Measurements from ENCODE around the gene SLC35E3. TPM values are rescaled to one million over a fixed set of nuclear protein-coding genes. Genes with fewer than 3 reads are reported as not detected.

Gene SLC35E3
- total RNA-seq, 1 donor from 2014 or later: 10.5 TPM

DNA sequence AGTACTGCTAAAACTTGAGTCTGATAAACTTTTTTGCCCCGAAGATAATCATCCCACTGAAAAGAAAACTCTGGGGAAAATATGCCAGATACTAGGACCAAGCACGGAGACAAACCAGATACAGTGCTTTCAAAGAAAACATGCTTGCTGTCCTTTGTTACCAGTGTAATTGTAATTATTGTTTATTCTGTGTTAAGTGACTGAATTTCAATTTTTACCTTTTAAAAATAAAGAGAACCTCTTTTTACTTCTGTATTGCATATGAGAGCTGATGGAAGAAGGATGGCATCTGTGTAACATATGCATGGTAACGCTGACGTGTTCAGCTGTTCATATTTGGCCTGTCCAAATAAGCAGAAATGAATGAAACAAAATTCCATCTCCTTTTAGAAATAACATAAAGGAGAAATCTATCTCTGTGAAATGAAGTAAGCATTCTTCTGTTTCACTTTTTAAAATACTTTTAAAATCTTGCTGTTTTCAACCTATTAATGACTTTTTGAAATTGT is 22.5 kb downstream of the SLC35E3 start:
- no peaks in the 10 kb centered on the region for H3K9me3 Mint-ChIP-seq (ENCODE audit: unreplicated experiment)
- peaks cover 8% of the 10 kb centered on the region for H3K36me3 Mint-ChIP-seq (ENCODE audit: low read depth, unreplicated experiment)
- no peak overlapping the region for H3K4me3 Mint-ChIP-seq (ENCODE audit: unreplicated experiment)
- peaks cover 8% of the 10 kb centered on the region for H3K4me1 Mint-ChIP-seq (ENCODE audit: unreplicated experiment)
- no peak for DNase-seq (ENCODE audit: low spot score)
- no peak overlapping the region for H3K27ac Mint-ChIP-seq (ENCODE audit: unreplicated experiment)
- TF ChIP-seq, protein P1, sequence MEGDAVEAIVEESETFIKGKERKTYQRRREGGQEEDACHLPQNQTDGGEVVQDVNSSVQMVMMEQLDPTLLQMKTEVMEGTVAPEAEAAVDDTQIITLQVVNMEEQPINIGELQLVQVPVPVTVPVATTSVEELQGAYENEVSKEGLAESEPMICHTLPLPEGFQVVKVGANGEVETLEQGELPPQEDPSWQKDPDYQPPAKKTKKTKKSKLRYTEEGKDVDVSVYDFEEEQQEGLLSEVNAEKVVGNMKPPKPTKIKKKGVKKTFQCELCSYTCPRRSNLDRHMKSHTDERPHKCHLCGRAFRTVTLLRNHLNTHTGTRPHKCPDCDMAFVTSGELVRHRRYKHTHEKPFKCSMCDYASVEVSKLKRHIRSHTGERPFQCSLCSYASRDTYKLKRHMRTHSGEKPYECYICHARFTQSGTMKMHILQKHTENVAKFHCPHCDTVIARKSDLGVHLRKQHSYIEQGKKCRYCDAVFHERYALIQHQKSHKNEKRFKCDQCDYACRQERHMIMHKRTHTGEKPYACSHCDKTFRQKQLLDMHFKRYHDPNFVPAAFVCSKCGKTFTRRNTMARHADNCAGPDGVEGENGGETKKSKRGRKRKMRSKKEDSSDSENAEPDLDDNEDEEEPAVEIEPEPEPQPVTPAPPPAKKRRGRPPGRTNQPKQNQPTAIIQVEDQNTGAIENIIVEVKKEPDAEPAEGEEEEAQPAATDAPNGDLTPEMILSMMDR (IDR thresholded peaks at IDR 0.05; ENCODE audit: unreplicated experiment): no peak
- H3K27me3 Mint-ChIP-seq (ENCODE audit: unreplicated experiment): peaks cover 2% of the 10 kb centered on the region

DNA sequence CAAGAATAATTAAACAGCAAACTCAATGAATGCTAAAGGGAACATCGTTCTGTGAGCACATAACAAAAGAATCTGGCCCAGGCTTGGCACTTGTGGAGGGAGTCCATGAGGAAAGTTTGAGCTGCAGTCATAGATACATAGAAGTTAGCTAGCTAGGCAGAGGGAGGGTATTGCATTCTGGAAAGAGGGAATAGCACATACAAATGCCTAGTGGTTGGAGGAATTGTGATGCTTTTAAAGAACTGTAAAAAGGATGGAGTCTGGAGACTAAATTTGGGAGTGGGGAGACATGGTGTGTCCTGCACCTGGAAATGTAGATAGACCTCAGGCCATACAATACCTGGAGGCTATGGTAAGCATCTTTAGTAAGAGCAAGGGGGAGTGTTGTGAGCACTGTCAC is 24.0 kb downstream of the SLC35E3 start:
- H3K4me3 Mint-ChIP-seq (ENCODE audit: unreplicated experiment): no peak overlapping the region
- H3K27ac Mint-ChIP-seq (ENCODE audit: unreplicated experiment): no peak overlapping the region

DNA sequence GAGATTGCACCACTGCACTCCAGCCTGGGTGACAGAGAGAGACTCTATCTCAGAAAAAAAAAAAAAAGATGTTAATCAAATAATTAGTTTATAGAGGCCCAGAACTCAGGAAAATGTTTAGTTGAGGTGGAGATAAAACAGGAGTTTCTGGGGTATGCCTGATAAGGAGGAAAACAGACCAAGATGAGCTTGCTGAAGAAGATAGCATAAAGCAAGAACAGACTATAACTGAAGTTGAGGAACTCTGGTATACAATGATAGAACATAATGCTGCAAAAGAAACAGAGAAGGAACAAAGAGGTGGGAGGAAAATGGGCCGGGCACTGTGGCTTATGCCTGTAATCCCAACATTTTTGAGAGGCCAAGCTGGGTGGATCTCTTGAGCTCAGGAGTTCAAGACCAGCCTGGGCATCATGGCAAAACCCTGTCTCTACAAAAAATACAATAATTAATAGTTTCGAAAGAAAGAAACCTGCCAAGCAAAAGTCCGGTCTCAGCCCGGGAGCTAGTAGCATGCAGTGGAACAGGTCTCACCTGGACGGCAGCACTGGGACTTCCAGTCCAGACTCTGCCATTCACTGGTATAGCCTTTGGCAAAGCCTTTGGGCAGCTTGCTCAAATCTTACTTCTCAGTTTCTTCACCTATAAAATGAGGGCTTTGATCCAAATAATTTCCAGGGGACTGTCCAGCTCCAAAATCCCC is 25.4 kb downstream of the SLC35E3 start:
- peaks cover 4% of the 10 kb centered on the region for H3K27me3 Mint-ChIP-seq (ENCODE audit: unreplicated experiment)
- H3K36me3 Mint-ChIP-seq (ENCODE audit: low read depth, unreplicated experiment): peaks cover 4% of the 10 kb centered on the region
- H3K9me3 Mint-ChIP-seq (ENCODE audit: unreplicated experiment): no peaks in the 10 kb centered on the region
- DNase-seq (ENCODE audit: low spot score): no peak
- TF ChIP-seq, protein P1 (IDR thresholded peaks at IDR 0.05; ENCODE audit: unreplicated experiment): no peak
- no peak overlapping the region for H3K27ac Mint-ChIP-seq (ENCODE audit: unreplicated experiment)
- no peak overlapping the region for H3K4me3 Mint-ChIP-seq (ENCODE audit: unreplicated experiment)
- peaks cover 8% of the 10 kb centered on the region for H3K4me1 Mint-ChIP-seq (ENCODE audit: unreplicated experiment)

More for the DNA sequence above, 24.0 kb downstream of the SLC35E3 start:
- no peaks in the 10 kb centered on the region for H3K9me3 Mint-ChIP-seq (ENCODE audit: unreplicated experiment)
- DNase-seq (ENCODE audit: low spot score): no peak
- peaks cover 8% of the 10 kb centered on the region for H3K4me1 Mint-ChIP-seq (ENCODE audit: unreplicated experiment)
- peaks cover 4% of the 10 kb centered on the region for H3K27me3 Mint-ChIP-seq (ENCODE audit: unreplicated experiment)
- peaks cover 4% of the 10 kb centered on the region for H3K36me3 Mint-ChIP-seq (ENCODE audit: low read depth, unreplicated experiment)
- TF ChIP-seq, protein P1 (IDR thresholded peaks at IDR 0.05; ENCODE audit: unreplicated experiment): no peak

DNA sequence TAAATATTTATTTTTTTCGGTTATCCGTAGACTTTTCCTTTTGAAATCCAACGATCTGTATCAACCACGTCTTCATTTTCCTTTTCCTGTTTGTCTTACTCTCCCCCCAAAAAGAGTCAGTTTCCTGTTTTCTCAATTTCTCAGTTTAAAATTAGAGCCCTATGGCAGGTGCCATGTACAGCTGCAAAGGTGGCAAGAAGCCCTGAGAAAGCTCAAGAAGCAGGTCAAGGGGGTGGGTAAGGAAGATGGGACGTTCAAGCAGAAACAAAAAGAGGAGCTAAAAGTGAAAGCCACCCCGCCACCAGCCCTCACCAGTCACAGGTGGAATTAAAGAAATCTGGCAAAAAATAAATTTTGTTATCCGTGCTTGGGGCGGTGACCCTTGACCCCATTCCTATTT is 26.7 kb downstream of the SLC35E3 start:
- no peak for DNase-seq (ENCODE audit: low spot score)
- Mint-ChIP-seq H3K9me3 (ENCODE audit: unreplicated experiment) (no peaks in the 10 kb centered on the region), H3K4me3 (ENCODE audit: unreplicated experiment) (no peak overlapping the region), H3K36me3 (ENCODE audit: low read depth, unreplicated experiment) (no peaks in the 10 kb centered on the region), H3K27ac (ENCODE audit: unreplicated experiment) (peak overlapping the region; percentile 68), H3K27me3 (ENCODE audit: unreplicated experiment) (peaks cover 4% of the 10 kb centered on the region), H3K4me1 (ENCODE audit: unreplicated experiment) (peaks cover 10% of the 10 kb centered on the region)
- TF ChIP-seq, protein P1 (IDR thresholded peaks at IDR 0.05; ENCODE audit: unreplicated experiment): no peak

DNA sequence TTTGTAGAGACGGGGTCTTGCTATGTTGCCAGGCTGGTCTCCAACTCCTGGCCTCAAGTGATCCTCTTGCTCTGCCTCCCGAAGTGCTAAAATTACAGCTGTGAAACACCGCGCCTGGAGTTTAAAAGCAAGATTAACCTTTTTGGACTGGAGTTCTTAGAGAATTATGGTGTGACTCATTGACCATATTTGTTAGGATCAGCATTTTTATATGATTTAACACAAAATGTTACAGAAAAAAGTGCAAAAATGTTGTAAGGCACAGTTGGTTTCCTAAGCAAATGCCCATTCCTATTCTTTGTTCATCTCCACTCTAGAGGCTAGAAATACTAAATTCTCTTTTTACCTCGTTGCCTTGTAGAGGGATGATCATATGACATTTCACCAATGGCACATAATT is 27.6 kb downstream of the SLC35E3 start:
- TF ChIP-seq, protein P1 (IDR thresholded peaks at IDR 0.05; ENCODE audit: unreplicated experiment): no peak
- Mint-ChIP-seq H3K4me1 (ENCODE audit: unreplicated experiment) (peaks cover 10% of the 10 kb centered on the region), H3K27me3 (ENCODE audit: unreplicated experiment) (peaks cover 4% of the 10 kb centered on the region), H3K4me3 (ENCODE audit: unreplicated experiment) (no peak overlapping the region), H3K36me3 (ENCODE audit: low read depth, unreplicated experiment) (no peaks in the 10 kb centered on the region), H3K27ac (ENCODE audit: unreplicated experiment) (no peak overlapping the region), H3K9me3 (ENCODE audit: unreplicated experiment) (no peaks in the 10 kb centered on the region)
- no peak for DNase-seq (ENCODE audit: low spot score)
